ENCODE measurements around the gene FLAD1.

The FLAD1 gene

DNA sequence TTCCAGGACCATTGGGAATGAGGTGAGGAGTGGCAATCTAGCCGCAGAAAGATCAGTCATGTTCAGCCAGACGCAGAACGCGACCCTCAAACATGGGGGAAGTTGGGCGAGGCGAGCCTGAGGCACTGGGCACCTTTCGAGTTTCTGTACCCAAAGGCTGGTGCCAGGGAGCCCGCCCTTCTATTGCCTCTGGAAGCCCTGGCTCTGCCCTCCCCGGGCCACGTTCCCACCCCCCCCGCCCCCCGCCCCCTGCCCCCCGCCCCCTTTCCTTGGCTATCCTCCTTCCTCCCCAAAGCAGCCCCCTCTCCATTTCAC, 17.2 kb downstream of the FLAD1 start:
- peaks cover 48% of the 10 kb centered on the region for H3K4me1 Mint-ChIP-seq (ENCODE audit: low read depth)
- peaks cover 7% of the 10 kb centered on the region for H3K27me3 Mint-ChIP-seq
- H3K27ac Mint-ChIP-seq: peak overlapping the region; percentile 93
- peak overlapping the region; percentile 81 for H3K4me3 Mint-ChIP-seq
- no peaks in the 10 kb centered on the region for H3K9me3 Mint-ChIP-seq
- H3K36me3 Mint-ChIP-seq (ENCODE audit: low read depth): no peaks in the 10 kb centered on the region

DNA sequence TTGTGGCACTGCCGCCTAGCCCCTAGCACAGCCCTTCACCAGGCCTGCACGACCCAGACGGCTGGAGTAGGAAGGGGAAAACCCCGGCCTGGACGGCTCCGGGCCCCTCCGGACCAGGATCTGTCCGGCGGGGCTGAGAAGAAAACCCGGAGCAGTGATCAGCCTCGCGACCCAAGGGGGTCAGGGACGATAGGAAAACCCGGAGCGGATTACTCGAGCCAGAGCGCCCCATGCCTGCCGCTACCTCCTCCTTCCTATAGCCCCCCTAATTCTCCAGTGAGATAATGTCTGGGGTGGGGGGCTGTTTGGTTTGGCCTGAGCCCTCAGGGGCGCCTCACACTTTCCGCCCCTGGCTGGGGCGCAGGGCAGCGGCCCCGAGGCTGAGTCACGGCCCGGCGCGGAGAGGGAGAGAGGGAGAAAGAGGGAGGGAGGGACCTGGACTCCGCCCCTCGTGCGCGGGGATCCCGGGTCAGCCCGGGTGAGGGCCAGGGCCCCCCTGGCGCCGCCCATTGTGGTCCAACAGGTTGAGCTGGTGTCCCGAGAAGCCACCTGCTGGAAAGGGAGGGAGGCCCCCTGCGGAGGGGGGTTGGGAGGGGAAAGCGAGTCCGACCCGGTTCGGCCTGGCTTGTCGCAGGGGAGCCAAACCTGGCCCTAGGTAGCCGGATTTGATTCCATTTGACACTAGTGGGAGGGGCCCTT, 17.7 kb downstream of the FLAD1 start:
- Mint-ChIP-seq H3K27me3 (peaks cover 5% of the 10 kb centered on the region), H3K4me1 (ENCODE audit: low read depth) (peaks cover 53% of the 10 kb centered on the region), H3K36me3 (ENCODE audit: low read depth) (no peaks in the 10 kb centered on the region), H3K4me3 (peak overlapping the region; percentile 81), H3K9me3 (no peaks in the 10 kb centered on the region), H3K27ac (peak overlapping the region; percentile 93)

DNA sequence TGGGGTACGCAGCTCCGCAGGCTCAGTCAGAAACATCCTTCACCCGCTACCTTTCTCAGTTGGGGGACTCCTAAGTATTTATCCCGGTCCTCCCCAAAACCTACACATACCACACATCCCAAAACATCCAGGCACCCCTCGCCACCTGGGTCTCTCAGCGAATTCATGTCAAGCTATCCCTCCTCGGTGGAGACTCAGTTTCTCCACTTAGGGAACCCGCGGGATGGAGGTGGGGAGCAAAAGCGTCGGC, 18.2 kb downstream of the FLAD1 start:
- Mint-ChIP-seq H3K4me3 (peak overlapping the region; percentile 81), H3K36me3 (ENCODE audit: low read depth) (no peaks in the 10 kb centered on the region), H3K27ac (peak overlapping the region; percentile 90), H3K27me3 (peaks cover under 1% of the 10 kb centered on the region), H3K4me1 (ENCODE audit: low read depth) (peaks cover 58% of the 10 kb centered on the region), H3K9me3 (no peaks in the 10 kb centered on the region)

- Mint-ChIP-seq H3K27me3 (no peaks in the 10 kb centered on the region), H3K36me3 (ENCODE audit: low read depth) (no peaks in the 10 kb centered on the region), H3K27ac (peak overlapping the region; percentile 90), H3K4me1 (ENCODE audit: low read depth) (peaks cover 63% of the 10 kb centered on the region), H3K4me3 (peak overlapping the region; percentile 81), H3K9me3 (no peaks in the 10 kb centered on the region)
Observed at GRCh38 chr1:155001675-155002463, 18.7 kb downstream of the FLAD1 start.

GRCh38 chr1:155002464-155003226, 19.5 kb downstream of the FLAD1 start, which contains the start of gene ZBTB7B:
TSS of gene ZBTB7B (plus strand) at chr1:155002802. CDS start at chr1:155014661, 11,859 bp downstream.
- Mint-ChIP-seq H3K27me3 (no peaks in the 10 kb centered on the region), H3K36me3 (ENCODE audit: low read depth) (no peaks in the 10 kb centered on the region), H3K27ac (peak within 1 kb of the TSS; percentile 94), H3K9me3 (no peaks in the 10 kb centered on the region), H3K4me1 (ENCODE audit: low read depth) (peaks cover 64% of the 10 kb centered on the region), H3K4me3 (peak within 1 kb of the TSS; percentile 92)

- H3K4me3 Mint-ChIP-seq: peak overlapping the region; percentile 92
- H3K27ac Mint-ChIP-seq: peak overlapping the region; percentile 94
- H3K4me1 Mint-ChIP-seq (ENCODE audit: low read depth): peaks cover 57% of the 10 kb centered on the region
Observed at GRCh38 chr1:155003227-155003765, 20.2 kb downstream of the FLAD1 start.

DNA sequence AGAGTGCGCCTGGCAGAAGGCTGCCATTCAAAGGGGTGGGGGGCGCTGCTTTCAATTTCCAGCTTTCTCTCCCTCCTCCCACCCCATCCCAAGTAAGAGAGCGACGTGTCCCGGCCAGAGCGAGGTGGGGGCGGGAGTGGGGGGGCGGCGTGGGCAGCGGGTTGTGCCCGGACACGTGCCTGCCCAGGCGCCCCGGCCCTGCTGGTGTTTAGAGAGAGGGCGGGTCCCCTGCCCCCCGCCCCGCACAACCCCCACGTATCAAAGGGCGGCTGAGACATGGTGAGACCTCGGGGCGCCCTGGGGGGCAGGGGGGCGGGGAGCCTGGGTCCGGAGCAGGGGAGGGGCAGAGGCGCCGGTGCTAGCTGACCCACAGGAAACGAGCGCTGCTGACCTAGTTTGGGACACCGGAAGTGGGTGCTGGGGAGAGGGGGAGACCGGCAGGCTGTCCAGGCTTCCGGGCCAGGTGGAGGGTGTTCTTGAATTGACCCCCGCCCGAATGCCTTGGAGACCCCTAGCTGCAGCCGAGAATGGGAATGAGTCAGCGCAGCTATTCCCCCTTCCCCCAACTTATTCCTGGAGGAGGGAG, 20.7 kb downstream of the FLAD1 start:
- Mint-ChIP-seq H3K4me3 (peak overlapping the region; percentile 92), H3K36me3 (ENCODE audit: low read depth) (no peaks in the 10 kb centered on the region), H3K9me3 (no peaks in the 10 kb centered on the region), H3K4me1 (ENCODE audit: low read depth) (peaks cover 54% of the 10 kb centered on the region), H3K27me3 (no peaks in the 10 kb centered on the region), H3K27ac (peak overlapping the region; percentile 94)

More at GRCh38 chr1:155003227-155003765, 20.2 kb downstream of the FLAD1 start:
- Mint-ChIP-seq H3K9me3 (no peaks in the 10 kb centered on the region), H3K27me3 (no peaks in the 10 kb centered on the region), H3K36me3 (ENCODE audit: low read depth) (no peaks in the 10 kb centered on the region)

DNA sequence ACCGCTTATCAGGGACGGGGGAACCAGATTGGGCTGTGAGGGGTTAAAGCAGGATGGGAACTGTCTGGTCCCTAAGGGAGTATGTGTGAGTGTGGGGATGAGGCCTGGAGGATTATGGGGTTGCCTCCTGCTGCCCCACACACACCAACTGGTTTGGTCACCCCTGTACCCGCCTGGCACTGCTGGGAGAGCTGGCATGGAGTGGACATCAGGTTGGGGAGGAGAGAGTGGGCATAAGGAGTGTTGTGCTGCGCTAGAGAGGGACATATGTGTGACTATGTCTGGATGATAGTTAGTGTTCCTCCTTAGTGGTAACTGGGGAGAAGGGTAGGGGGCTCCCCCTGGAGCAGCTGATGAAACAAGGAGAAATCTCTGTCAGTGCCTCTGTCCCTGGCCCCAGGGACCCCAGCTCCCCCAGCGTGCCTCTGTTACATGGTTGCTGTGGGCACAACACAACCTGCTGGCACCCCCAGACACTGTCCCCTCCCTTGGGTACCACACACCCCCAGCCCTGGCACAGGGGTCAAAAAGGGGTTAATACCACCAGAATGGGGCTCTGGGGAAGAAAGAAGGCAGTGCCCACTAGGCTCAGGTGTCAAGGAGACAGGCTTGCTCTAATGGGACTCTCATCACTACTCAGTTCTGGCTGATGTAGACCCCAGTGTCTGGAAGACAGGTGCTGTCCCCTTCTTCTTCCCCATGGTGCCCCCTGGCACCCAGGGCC, 21.4 kb downstream of the FLAD1 start:
- peaks cover 57% of the 10 kb centered on the region for H3K4me1 Mint-ChIP-seq (ENCODE audit: low read depth)
- no peaks in the 10 kb centered on the region for H3K36me3 Mint-ChIP-seq (ENCODE audit: low read depth)
- no peaks in the 10 kb centered on the region for H3K9me3 Mint-ChIP-seq
- peak overlapping the region; percentile 89 for H3K27ac Mint-ChIP-seq
- H3K27me3 Mint-ChIP-seq: no peaks in the 10 kb centered on the region
- H3K4me3 Mint-ChIP-seq: peak overlapping the region; percentile 92

DNA sequence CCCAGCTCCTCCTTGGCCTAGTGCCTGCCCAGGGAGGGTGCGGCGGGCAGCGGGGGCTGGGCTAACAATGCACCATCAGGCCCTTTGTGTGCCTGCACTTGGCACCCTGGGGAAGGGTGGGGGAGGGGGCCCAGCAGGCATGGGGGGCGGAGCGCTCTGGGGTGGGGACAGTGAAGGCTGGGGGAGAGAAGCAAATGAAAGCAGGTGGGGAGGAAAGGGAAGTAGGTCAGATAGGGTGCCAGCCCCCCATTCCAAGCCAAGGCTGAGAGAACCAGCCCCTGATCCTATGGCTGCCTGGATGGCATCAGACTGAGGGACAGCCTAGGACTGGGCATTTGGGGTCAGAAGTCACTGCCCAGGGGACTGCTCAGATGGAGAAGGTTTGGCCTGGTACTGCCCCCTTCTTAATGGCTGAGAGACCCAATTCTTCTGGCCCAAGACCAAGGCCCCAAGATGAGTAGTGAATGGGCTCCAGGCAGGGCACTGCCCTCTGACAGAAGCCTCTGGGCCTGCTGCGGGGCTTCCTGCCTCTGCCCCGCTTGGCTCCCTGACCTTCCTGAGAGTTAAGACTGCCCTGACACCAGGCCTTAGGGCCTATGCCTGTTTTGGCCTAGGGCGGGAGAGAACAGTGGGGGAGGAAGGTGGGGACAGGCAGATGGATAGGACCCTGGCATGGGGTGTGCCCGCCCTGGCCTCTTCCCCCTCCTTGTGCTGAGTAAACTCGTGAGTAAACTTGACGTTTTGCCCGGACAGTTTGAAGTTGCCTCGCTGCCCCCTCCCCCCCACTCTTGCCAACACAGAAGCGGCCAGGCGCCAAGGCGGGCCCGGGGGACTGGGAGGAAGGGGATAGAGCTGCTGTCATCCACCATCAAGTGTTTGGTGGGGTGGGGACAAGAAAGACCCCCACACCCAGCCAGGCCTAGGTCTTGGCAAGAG, 22.2 kb downstream of the FLAD1 start:
- Mint-ChIP-seq H3K4me3 (no peak overlapping the region), H3K27me3 (no peaks in the 10 kb centered on the region), H3K36me3 (ENCODE audit: low read depth) (no peaks in the 10 kb centered on the region), H3K9me3 (no peaks in the 10 kb centered on the region), H3K27ac (peak overlapping the region; percentile 97), H3K4me1 (ENCODE audit: low read depth) (peaks cover 57% of the 10 kb centered on the region)

DNA sequence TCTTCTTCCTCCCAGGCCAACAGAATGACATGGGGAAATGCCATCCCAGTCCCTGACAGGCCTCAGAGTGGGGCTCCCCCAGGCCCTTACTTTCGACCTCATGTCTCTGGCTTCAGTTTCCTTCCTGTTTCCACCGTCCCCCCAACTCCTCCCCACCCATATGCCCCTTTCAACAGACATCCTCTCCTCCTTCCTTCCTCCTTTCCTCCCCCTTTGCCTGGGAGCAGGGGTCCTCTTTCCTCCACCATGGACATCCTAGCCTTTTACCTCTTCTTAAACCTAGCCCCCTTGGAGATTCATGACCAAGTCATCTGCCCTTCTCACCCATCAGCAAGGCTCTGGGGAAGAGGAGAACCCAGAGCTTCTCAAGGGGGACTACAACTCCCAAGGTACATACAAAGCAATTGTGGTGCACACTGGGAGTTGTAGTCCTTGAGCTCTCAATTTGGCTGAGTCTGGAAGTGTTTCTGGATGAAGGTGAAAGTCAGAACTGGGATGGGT, 23.5 kb downstream of the FLAD1 start:
- Mint-ChIP-seq H3K27me3 (no peaks in the 10 kb centered on the region), H3K4me3 (peak overlapping the region; percentile 79), H3K27ac (peak overlapping the region; percentile 97), H3K9me3 (no peaks in the 10 kb centered on the region), H3K4me1 (ENCODE audit: low read depth) (peaks cover 68% of the 10 kb centered on the region), H3K36me3 (ENCODE audit: low read depth) (no peaks in the 10 kb centered on the region)

GRCh38 chr1:155007251-155007828, 24.2 kb downstream of the FLAD1 start:
- Mint-ChIP-seq H3K27ac (peak overlapping the region; percentile 97), H3K9me3 (no peaks in the 10 kb centered on the region), H3K4me3 (no peak overlapping the region), H3K36me3 (ENCODE audit: low read depth) (no peaks in the 10 kb centered on the region), H3K27me3 (no peaks in the 10 kb centered on the region), H3K4me1 (ENCODE audit: low read depth) (peaks cover 73% of the 10 kb centered on the region)

DNA sequence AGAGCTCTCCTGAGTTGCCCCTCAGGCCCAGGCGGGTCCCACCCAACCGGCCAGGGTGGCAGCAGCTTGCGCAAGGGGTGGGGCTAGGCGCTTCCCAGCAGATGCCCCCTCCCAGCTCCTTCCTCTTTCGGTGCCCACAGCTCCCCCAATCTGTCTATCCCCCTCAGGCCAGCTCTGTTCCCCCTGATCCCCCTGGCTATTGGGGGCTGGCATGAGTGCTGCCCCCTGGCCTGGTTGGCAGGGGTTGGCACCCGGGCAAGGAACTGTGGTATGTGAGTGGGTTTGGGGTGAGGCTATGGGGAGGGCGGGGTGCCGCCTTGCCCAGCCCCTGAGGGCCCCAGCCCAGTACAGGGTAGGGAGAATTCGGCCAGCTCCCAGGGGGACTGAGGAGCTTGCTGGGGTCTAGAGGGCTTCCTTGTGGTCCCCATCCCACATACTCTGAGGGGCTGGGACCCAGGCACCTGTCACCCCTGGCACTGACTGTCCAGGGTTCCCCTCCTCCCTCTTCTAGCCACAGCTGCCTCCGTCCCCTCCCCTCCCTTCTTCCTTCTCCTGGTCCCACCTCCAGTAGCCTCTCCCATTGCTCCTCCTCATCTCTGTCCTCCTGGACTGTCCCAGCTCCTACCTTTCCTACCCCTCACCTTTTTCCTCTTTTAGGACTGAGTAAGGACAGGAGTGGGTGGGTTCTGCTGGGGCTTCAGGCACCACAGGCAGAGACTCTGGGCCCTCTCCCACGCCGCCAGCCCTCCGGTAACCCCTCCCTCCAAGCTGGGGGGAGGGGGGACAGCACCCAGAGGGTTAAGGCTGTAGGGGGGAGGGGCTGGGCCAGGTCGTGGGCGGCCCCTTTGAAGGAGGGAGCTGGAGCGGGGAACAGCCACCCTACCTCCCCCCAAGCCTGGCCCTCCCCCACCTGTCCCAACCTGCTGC, 25.1 kb downstream of the FLAD1 start:
- Mint-ChIP-seq H3K27me3 (no peaks in the 10 kb centered on the region), H3K4me1 (ENCODE audit: low read depth) (peaks cover 82% of the 10 kb centered on the region), H3K36me3 (ENCODE audit: low read depth) (no peaks in the 10 kb centered on the region), H3K4me3 (no peak overlapping the region), H3K27ac (no peak overlapping the region), H3K9me3 (no peaks in the 10 kb centered on the region)
